ENCODE results near the gene SHC2.

The SHC2 gene

DNA sequence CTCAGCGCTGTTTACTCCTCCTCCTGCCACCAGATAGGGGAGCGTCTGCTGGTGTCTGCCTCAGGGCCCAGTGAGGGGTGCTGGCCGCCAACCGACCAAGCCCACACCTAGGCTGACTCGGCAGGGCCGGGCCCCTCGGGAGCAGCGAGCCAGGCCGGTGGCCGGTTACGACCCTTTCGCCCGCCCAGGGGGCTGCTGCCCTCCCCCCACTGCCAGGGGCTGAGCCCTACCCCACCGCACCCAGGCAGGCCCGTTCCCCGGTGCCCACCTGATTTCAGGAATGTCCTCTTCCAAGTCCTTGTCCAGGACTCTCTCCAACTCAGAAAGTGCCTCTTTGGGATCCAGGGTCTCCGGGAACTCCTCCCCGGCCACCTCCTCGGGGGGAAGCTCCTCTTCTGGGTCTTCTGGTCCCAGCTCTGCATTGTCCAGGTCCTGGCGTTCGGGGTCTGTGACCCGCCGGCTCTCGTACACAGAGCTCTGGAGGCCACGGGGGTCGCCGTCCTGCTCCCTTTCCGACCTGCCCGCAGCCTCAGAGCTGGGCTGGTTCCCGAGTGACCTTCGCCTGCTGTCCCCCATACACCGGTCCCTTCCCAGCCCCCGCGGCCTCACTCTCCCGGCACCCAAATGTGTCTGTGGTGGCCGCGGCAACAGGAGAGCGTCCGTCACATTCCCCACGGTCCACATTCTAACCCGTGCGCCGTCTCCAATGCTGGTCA is 85.3 kb downstream of the SHC2 start:
- DNase-seq = no peak

GRCh38 chr19:374886-375235 is 86.0 kb downstream of the SHC2 start:
- no peak for DNase-seq

GRCh38 chr19:374183-374885 is 86.5 kb downstream of the SHC2 start:
- no peak for DNase-seq

DNA sequence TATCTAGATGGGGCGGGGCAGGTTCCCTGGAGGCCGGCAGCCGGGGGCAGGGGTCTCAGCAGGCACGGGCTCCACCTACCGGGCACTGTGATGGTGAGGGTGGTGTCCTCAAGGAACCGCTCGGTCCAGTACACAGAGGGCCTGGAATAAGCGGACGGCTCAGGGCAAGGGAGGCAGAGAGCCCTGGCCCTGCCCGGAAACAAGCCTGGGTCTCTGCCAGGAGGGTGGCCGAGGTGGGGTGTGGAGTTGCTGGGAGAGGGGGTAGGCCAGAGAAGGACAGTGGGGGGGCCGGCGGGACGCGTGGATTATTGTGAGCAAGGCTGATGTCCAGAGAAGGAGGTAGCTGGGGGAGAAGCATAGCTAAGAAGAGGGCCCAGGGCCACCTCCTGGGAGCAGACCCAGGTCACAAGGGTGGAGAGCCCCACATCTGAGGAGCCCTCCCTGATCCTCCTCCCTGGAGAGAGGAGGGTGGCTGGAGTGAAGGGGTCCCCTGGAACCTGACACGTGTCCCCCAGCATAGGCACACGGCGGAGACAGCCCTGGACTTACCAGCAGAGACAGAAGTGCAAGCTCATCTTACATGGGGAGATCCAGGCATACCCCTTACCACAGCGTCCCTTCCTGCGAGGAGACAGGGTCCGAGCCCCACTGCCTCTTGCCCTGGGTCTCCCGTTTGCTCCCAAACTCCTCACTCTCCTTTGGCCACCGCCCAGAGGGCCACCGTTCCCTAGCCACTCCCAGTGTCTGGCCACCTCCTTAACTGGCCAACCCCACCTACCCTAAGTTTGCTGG is 87.2 kb downstream of the SHC2 start:
- DNase-seq = no peak

DNA sequence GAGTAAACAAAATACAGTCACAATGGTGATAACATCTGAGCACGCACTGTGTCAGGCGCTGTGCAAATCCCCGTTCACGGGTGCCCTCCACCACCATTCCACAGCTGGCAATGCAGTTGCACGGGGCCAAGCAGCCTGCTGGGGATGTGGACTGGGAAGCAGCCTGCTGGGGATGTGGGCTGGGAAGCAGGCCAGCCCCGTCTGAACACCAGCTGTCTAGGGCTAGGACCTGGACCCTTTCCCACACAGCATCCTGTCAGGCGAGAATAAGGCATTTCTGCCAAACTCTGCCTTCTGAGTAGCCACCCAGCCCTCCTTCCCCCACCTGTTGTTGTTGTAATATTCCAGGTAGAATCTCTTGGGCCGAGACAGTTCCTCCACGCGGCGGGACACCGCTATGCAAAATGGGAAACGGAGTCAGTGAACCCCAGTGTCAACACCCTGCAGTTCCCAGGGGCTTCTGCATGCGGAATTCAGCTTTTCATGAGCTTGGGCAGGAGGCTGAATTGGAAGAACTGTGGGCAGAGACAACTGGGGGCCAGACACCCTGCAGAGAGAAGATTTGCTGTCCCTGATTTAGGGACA is 88.4 kb downstream of the SHC2 start:
- peak in 8 of 51 donors; percentile 4 to 28 (median 12) for DNase-seq

DNA sequence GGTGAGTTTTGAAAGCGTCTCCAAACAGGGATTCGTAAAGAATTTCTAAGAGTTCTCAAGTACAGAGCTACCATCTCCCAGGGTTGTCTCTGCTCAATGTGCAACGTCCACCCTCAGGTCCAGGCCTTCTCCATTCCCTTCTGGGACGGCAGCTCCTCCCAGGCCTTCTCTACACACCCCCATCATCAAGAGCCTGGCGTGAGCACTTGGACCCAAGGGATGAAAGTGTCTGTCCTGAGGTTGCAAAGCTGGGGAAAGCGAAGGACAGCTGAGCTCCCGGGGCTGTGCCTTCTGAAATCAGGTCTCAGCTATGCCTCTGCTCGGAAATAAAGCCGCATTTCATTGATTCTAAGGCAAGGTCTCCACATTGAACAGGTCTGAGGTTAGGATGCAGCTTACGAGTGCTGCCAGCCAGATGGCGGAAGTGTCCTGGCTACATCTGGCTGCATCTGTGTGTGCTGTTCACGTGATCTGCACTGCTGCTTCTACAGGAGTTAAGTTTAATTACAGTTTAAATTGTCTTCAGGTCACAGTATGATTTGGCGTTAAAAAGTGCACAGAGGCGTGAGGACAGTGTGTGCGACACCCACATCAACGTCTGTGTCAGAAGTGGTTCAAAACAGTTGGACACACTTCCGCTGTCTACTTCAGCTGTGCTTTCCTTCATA is 89.2 kb downstream of the SHC2 start:
- DNase-seq = no peak

DNA sequence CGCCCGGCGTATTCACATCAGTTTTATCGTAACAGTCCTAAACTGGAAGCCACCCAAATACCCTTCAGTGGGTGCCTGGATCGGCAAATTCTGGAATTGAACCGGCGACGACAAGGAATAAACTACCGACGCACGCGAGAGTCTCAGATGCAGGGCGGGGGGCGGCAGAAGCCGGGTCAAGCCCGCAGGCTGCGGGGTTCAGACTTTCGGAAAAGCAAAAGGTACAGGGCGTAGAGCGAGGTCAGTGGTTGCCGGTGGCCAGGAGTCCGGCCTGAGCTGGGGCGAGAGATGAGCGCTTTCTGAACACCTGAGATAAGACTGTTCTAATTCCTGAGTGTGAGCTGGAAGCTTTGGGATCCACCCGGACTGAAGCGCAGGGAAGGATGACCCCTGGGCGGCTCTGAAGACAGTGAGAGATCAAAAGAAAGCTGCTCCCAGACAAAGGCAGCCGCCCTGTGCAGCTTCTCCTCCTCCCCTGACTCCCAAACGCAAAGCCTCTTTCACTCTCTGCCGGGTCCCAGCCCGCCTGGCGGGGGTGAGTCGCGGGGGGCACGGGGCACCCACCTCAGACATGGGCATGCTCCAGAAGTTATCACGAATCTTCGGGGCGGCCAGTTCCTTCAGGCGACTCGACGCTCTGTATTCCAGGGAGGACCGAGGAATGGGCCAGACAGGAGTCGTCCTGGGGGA is 90.0 kb downstream of the SHC2 start:
- no peak for DNase-seq

DNA sequence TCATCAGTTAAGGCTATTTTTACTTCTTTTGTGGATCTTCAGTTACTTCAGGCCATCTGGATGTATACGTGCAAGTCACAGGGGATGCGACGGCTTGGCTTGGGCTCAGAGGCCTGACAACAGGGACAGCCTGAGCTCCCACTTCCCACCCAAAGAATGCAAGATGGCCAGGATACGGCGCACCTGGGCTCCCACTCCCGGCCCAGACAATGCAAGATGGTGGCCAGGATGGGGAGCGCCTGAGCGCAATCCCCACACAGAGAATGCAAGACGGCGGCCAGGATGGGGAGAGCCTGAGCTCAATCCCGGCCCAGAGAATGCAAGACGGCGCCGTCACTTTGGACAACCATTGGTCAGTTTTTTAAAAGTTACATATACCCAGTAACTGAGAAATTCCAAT is 91.0 kb downstream of the SHC2 start:
- no peak for DNase-seq

- DNase-seq = no peak
Observed at GRCh38 chr19:369256-369655, 91.6 kb downstream of the SHC2 start.

GRCh38 chr19:368630-369024 is 92.2 kb downstream of the SHC2 start:
- no peak for DNase-seq

DNA sequence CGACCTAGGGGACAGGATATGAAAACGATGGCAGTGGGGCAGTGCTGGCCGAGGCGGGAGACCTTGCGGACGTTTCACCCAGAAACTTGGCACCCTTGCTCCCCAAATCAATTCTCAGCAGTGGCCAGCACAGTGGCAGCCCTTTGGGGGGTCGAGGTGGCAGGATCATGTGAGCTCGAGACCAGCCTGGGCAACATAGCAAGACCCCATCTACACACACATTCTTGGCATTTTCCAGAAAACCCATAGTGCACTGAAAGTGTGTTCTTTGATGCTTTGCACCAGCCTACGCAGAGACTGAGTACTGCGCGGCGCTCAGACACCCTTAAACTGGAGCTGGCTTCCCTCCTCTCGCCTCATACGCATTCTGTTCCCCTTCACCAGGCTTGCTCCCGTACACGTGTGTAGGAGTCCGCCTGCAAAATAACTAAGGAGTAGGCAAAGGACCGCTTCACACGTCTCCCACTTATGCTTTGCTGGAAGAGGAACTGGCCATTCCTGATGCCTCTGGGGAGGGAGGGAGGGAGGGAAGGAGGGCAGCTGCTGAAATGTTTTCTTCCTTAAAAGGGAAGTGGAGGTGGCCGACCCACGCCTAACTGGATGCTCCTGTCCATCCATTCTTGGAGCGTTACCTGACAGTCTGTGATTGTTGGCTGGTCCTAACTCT is 92.7 kb downstream of the SHC2 start:
- no peak for DNase-seq

DNA sequence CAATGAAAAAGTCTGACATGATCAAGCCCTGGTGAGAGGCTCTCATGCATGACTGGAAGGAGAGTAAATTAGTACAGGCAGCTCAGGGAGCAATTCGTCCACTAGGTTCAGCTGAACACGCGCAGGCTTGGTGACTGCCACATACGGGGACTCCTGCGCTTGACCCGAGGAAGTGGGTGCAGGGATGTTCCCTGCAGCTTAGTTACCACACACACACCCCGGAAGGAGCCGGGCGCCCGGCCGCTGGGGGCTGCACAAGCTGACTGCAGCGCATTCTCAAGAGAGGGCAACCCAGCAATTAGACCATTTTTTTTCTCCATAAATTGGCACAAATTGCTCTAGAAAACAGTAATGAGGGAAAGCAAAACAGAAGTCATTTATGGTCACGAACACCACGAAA is 93.3 kb downstream of the SHC2 start:
- DNase-seq = no peak

- DNase-seq = no peak
Observed at GRCh38 chr19:366951-367350, 93.9 kb downstream of the SHC2 start.

Measured in hypothalamus (tissue), 51 donors.